SH-SY5Y (cell line): ENCODE results near the gene TEX52.

Source experiments
- GATA2 ChIP-seq: IDR thresholded peaks from 2 replicates; pipeline ENCODE4 v1.6.1; 2011; ENCODE audit warnings: mild to moderate bottlenecking, low read depth, low read length
- GATA3 ChIP-seq: IDR thresholded peaks from 2 replicates; pipeline ENCODE4 v1.6.1; 2011; ENCODE audit warnings: low read depth, mild to moderate bottlenecking, low read length, moderate library complexity

GRCh38 chr12:2884810-2885209 is 28.0 kb upstream of the TEX52 start:
- TF ChIP-seq GATA2 (no peak), GATA3 (no peak)
